ENCODE data around the gene SLC12A7. TPM values are rescaled to one million over a fixed set of nuclear protein-coding genes. Genes with fewer than 3 reads are reported as not detected.

Gene SLC12A7
- total and polyA plus RNA-seq, 2 donors = 10.2 to 23.8 TPM

DNA sequence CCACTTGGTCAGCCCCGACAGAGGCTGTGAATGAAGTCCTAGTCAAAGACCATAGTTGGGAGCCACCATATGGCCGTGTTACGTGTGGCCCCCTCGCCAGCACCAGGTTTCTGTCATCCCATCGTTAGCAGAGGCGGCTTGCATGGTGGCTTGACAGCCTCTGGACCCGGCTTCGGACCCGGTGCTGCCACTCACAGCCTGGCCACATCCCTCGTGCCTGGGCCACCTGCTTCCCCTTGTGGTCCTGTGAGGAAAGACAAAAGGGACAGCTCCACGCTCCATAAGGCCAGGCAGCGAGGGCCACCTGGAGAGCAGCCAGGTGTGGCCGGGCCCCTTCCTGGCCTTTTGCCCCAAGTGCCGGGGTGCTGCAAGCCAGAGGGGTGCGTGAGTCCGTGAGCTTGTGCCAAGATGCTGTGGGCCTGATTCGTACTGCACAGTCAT, 97.1 kb downstream of the SLC12A7 start:
- Histone ChIP-seq H3K4me1 (ENCODE audit: insufficient read depth) (no peaks in the 10 kb centered on the region), H3K36me3 (ENCODE audit: insufficient read depth) (no peaks in the 10 kb centered on the region), H3K4me3 (ENCODE audit: low read depth, low read length) (no peak overlapping the region), H3K27ac (ENCODE audit: low read depth) (no peak overlapping the region)
- no peak for DNase-seq (ENCODE audit: extremely low spot score)
- 84% methylated on average over 17 of the region's 17 CpGs for WGBS

GRCh38 chr5:1014346-1014745, 97.5 kb downstream of the SLC12A7 start:
- 95% methylated on average over 14 of the region's 14 CpGs for WGBS
- H3K36me3 ChIP-seq (ENCODE audit: insufficient read depth) = no peaks in the 10 kb centered on the region

GRCh38 chr5:1013948-1014301, 97.9 kb downstream of the SLC12A7 start:
- Histone ChIP-seq H3K4me3 (ENCODE audit: low read depth, low read length) (no peak overlapping the region), H3K27ac (ENCODE audit: low read depth) (no peak overlapping the region), H3K4me1 (ENCODE audit: insufficient read depth) (no peaks in the 10 kb centered on the region), H3K36me3 (ENCODE audit: insufficient read depth) (no peaks in the 10 kb centered on the region)
- 92% methylated on average over 3 of the region's 3 CpGs for WGBS
- DNase-seq (ENCODE audit: extremely low spot score) = no peak

More at GRCh38 chr5:1014346-1014745, 97.5 kb downstream of the SLC12A7 start:
- no peak overlapping the region for H3K4me3 ChIP-seq (ENCODE audit: low read depth, low read length)
- no peak for DNase-seq (ENCODE audit: extremely low spot score)
- no peak overlapping the region for H3K27ac ChIP-seq (ENCODE audit: low read depth)
- H3K4me1 ChIP-seq (ENCODE audit: insufficient read depth) = no peaks in the 10 kb centered on the region

GRCh38 chr5:1013238-1013947, 98.5 kb downstream of the SLC12A7 start:
- DNase-seq (ENCODE audit: extremely low spot score) = no peak
- 92% methylated on average over 19 of the region's 19 CpGs for WGBS
- Histone ChIP-seq H3K27ac (ENCODE audit: low read depth) (no peak overlapping the region), H3K4me1 (ENCODE audit: insufficient read depth) (no peaks in the 10 kb centered on the region), H3K36me3 (ENCODE audit: insufficient read depth) (no peaks in the 10 kb centered on the region), H3K4me3 (ENCODE audit: low read depth, low read length) (no peak overlapping the region)

- H3K27ac ChIP-seq (ENCODE audit: low read depth) = no peak overlapping the region
- WGBS = 95% methylated on average over 7 of the region's 7 CpGs
- no peaks in the 10 kb centered on the region for H3K4me1 ChIP-seq (ENCODE audit: insufficient read depth)
- H3K4me3 ChIP-seq (ENCODE audit: low read depth, low read length) = no peak overlapping the region
- no peak for DNase-seq (ENCODE audit: extremely low spot score)
- H3K36me3 ChIP-seq (ENCODE audit: insufficient read depth) = no peaks in the 10 kb centered on the region
Observed at GRCh38 chr5:1012900-1013237, 99.0 kb downstream of the SLC12A7 start.

GRCh38 chr5:1012313-1012841, 99.5 kb downstream of the SLC12A7 start:
- DNase-seq (ENCODE audit: extremely low spot score) = no peak
- H3K4me1 ChIP-seq (ENCODE audit: insufficient read depth) = no peaks in the 10 kb centered on the region
- H3K27ac ChIP-seq (ENCODE audit: low read depth) = no peak overlapping the region
- no peaks in the 10 kb centered on the region for H3K36me3 ChIP-seq (ENCODE audit: insufficient read depth)
- 93% methylated on average over 12 of the region's 12 CpGs for WGBS
- H3K4me3 ChIP-seq (ENCODE audit: low read depth, low read length) = no peak overlapping the region

DNA sequence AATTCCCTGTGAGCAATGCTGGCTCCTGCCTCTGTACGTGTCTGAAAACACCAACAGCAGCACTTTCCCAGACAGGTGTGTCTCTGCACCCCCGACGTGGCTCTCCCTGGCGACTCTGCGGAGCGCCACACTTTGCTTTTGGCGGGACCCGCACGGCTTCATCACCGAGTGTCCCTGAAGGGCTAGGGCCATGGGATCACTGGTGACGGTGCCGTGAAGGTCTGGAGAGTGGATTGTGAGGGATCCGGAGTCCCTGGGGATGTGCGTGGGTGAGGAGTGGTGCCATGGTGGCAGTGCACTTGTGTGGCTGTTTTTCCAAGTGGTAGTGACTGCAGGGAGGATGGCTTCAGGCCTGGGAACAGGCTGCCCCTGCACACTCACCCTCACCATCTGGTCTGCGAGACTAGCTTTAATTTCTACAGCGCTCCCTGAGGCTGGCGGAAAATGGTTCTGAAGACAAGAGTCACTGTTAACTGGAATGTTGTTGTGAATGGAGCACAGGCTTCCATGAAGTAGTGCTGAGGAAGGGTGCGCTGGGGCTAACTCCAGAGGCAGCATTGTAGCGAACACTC, 100.0 kb downstream of the SLC12A7 start:
- Histone ChIP-seq H3K27ac (ENCODE audit: low read depth) (no peak overlapping the region), H3K4me1 (ENCODE audit: insufficient read depth) (no peaks in the 10 kb centered on the region), H3K4me3 (ENCODE audit: low read depth, low read length) (no peak overlapping the region), H3K36me3 (ENCODE audit: insufficient read depth) (no peaks in the 10 kb centered on the region)
- no peak for DNase-seq (ENCODE audit: extremely low spot score)
- WGBS = 90% methylated on average over 19 of the region's 19 CpGs

DNA sequence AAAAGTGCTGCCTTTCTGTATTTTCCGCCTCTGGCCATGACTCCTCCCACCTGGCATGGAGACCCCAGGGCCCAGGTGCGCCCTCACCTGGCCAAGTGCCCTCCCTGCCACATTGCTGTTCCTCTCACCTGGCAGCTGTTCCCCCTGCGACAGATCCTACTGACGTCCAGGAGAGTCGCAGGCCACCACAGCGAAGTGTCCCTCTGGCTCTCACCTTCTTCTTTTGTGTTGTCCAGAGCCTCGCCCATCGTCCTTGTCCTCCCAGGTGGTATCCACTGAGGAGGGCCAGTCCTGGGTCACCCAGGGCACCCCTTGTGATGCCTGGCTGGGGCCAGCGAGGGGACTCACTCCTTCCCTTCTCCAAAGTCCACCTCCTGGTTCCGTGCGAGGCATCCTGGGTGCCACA, 100.6 kb downstream of the SLC12A7 start:
- 76% methylated on average over 11 of the region's 11 CpGs for WGBS
- H3K27ac ChIP-seq (ENCODE audit: low read depth) = no peak overlapping the region
- no peak for DNase-seq (ENCODE audit: extremely low spot score)
- no peaks in the 10 kb centered on the region for H3K36me3 ChIP-seq (ENCODE audit: insufficient read depth)
- no peaks in the 10 kb centered on the region for H3K4me1 ChIP-seq (ENCODE audit: insufficient read depth)
- H3K4me3 ChIP-seq (ENCODE audit: low read depth, low read length) = no peak overlapping the region

DNA sequence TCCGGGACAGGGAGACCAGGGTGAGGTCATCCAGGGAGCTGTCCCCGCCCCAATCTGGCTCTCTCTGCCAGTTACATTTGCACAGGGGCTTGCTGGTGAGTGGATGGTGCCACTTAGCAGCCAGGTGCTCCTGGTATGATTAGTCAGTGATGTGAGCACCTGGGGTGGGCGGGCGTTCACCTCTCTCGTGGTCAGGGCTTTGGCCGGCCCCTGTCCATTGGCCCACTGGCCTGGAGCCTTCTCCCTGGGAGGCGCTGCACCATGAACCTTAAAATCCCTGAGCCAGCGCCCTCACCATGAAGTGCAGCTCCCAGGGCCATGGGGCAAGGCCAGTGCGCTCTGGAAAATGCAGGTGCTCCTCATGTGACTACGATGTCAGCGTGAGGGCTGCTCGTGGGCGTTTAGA, 101.2 kb downstream of the SLC12A7 start:
- Histone ChIP-seq H3K4me1 (ENCODE audit: insufficient read depth) (no peaks in the 10 kb centered on the region), H3K4me3 (ENCODE audit: low read depth, low read length) (no peak overlapping the region), H3K27ac (ENCODE audit: low read depth) (no peak overlapping the region), H3K36me3 (ENCODE audit: insufficient read depth) (no peaks in the 10 kb centered on the region)
- WGBS = 83% methylated on average over 13 of the region's 13 CpGs
- DNase-seq (ENCODE audit: extremely low spot score) = no peak

GRCh38 chr5:1010181-1010510, 101.7 kb downstream of the SLC12A7 start:
- H3K4me3 ChIP-seq (ENCODE audit: low read depth, low read length) = no peak overlapping the region
- no peaks in the 10 kb centered on the region for H3K36me3 ChIP-seq (ENCODE audit: insufficient read depth)
- H3K27ac ChIP-seq (ENCODE audit: low read depth) = no peak overlapping the region
- 68% methylated on average over 4 of the region's 4 CpGs for WGBS
- peaks cover 3% of the 10 kb centered on the region for H3K4me1 ChIP-seq (ENCODE audit: insufficient read depth)
- DNase-seq (ENCODE audit: extremely low spot score) = no peak

- no peak for DNase-seq (ENCODE audit: extremely low spot score)
- 9% methylated on average over 70 of the region's 70 CpGs for WGBS
- Histone ChIP-seq H3K4me3 (ENCODE audit: low read depth, low read length) (peak overlapping the region; percentile 58), H3K27ac (ENCODE audit: low read depth) (no peak overlapping the region), H3K36me3 (ENCODE audit: insufficient read depth) (no peaks in the 10 kb centered on the region), H3K4me1 (ENCODE audit: insufficient read depth) (peaks cover 4% of the 10 kb centered on the region)
Observed at GRCh38 chr5:1009359-1010180, 102.3 kb downstream of the SLC12A7 start.

DNA sequence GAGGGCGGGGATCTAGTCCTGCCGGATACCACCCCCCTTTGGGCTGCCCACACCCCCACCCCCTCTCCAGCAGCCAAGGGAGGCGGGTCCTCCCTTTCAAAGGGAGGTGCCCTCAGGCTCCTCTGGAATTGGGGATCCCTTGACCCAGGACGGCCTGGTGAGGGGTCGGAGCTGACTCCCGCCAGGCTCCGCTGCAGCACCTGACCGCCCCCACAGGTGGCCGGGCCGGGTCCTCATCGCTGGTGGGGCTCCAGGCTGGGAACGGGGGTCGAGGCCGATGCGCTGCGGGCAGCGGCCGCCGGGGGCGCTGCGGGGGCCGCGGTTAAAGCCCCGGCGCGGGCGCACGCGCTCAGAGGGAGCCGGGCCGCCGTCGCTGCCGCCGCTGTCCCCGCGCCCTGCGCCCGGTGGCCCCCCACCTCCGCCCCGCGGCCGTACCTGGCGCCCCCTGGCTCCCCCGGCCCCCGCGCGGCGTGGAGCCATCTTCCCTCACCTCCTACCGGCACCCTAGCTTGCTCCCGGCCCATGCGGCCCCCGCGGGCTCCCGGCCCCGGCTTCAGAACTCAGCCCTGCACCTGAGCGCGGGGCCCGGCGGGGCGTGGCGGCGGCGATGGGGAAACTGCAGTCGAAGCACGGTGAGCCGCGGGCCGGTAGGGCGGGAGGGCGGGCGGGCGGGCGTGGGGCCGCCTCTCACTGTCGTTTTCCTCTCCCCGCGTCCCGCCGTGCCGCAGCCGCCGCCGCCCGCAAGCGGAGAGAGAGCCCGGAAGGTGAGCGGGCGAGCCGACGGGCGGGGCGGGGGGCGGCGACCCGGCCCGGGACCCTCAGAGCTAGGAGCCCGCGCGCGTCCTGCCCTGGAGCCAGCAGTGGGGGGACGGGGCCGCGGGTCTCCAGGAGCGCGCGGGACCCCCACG, 103.2 kb downstream of the SLC12A7 start, which contains the start of gene NKD2:
NKD2 (plus strand) TSS at position 352 of the 908 bp plus-strand sequence; CDS start at position 608, 256 bp downstream.
- peaks cover 4% of the 10 kb centered on the region for H3K4me1 ChIP-seq (ENCODE audit: insufficient read depth)
- 2% methylated on average over 101 of the region's 108 CpGs for WGBS
- no peak within 1 kb of the TSS for H3K27ac ChIP-seq (ENCODE audit: low read depth)
- no peak for DNase-seq (ENCODE audit: extremely low spot score)
- H3K36me3 ChIP-seq (ENCODE audit: insufficient read depth) = no peaks in the 10 kb centered on the region
- peak within 1 kb of the TSS; percentile 58 for H3K4me3 ChIP-seq (ENCODE audit: low read depth, low read length)

All from urinary bladder (tissue), 4 donors.